Measurements from ENCODE around the gene EMCN. TPM values are rescaled to one million over a fixed set of nuclear protein-coding genes. Genes with fewer than 3 reads are reported as not detected.

The EMCN gene
- total and polyA plus RNA-seq, 2 of the 8 experiments (the other 6 are each of a cell fraction or from before 2014, with no cell fraction given) = not detected

DNA sequence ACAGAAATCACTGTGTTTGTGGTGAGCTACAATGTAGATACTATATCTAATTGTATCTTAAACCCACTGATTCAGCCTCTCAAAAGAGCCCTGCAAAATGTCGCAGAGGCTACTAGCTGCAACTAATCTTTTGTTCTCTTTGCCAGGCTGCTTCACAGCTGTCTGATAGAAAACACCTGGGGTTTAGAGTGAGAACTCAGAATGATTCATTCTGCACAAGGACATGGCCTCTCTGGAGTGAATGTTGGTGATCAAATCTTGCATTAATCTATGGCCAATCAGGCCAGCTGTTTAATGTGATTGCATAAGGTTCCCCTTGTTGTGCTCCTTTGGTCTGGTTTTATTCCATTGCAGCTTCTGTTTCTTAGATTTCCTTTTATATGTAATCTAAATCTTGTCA, 100.3 kb downstream of the EMCN start (continued):
- TF ChIP-seq, protein P1, sequence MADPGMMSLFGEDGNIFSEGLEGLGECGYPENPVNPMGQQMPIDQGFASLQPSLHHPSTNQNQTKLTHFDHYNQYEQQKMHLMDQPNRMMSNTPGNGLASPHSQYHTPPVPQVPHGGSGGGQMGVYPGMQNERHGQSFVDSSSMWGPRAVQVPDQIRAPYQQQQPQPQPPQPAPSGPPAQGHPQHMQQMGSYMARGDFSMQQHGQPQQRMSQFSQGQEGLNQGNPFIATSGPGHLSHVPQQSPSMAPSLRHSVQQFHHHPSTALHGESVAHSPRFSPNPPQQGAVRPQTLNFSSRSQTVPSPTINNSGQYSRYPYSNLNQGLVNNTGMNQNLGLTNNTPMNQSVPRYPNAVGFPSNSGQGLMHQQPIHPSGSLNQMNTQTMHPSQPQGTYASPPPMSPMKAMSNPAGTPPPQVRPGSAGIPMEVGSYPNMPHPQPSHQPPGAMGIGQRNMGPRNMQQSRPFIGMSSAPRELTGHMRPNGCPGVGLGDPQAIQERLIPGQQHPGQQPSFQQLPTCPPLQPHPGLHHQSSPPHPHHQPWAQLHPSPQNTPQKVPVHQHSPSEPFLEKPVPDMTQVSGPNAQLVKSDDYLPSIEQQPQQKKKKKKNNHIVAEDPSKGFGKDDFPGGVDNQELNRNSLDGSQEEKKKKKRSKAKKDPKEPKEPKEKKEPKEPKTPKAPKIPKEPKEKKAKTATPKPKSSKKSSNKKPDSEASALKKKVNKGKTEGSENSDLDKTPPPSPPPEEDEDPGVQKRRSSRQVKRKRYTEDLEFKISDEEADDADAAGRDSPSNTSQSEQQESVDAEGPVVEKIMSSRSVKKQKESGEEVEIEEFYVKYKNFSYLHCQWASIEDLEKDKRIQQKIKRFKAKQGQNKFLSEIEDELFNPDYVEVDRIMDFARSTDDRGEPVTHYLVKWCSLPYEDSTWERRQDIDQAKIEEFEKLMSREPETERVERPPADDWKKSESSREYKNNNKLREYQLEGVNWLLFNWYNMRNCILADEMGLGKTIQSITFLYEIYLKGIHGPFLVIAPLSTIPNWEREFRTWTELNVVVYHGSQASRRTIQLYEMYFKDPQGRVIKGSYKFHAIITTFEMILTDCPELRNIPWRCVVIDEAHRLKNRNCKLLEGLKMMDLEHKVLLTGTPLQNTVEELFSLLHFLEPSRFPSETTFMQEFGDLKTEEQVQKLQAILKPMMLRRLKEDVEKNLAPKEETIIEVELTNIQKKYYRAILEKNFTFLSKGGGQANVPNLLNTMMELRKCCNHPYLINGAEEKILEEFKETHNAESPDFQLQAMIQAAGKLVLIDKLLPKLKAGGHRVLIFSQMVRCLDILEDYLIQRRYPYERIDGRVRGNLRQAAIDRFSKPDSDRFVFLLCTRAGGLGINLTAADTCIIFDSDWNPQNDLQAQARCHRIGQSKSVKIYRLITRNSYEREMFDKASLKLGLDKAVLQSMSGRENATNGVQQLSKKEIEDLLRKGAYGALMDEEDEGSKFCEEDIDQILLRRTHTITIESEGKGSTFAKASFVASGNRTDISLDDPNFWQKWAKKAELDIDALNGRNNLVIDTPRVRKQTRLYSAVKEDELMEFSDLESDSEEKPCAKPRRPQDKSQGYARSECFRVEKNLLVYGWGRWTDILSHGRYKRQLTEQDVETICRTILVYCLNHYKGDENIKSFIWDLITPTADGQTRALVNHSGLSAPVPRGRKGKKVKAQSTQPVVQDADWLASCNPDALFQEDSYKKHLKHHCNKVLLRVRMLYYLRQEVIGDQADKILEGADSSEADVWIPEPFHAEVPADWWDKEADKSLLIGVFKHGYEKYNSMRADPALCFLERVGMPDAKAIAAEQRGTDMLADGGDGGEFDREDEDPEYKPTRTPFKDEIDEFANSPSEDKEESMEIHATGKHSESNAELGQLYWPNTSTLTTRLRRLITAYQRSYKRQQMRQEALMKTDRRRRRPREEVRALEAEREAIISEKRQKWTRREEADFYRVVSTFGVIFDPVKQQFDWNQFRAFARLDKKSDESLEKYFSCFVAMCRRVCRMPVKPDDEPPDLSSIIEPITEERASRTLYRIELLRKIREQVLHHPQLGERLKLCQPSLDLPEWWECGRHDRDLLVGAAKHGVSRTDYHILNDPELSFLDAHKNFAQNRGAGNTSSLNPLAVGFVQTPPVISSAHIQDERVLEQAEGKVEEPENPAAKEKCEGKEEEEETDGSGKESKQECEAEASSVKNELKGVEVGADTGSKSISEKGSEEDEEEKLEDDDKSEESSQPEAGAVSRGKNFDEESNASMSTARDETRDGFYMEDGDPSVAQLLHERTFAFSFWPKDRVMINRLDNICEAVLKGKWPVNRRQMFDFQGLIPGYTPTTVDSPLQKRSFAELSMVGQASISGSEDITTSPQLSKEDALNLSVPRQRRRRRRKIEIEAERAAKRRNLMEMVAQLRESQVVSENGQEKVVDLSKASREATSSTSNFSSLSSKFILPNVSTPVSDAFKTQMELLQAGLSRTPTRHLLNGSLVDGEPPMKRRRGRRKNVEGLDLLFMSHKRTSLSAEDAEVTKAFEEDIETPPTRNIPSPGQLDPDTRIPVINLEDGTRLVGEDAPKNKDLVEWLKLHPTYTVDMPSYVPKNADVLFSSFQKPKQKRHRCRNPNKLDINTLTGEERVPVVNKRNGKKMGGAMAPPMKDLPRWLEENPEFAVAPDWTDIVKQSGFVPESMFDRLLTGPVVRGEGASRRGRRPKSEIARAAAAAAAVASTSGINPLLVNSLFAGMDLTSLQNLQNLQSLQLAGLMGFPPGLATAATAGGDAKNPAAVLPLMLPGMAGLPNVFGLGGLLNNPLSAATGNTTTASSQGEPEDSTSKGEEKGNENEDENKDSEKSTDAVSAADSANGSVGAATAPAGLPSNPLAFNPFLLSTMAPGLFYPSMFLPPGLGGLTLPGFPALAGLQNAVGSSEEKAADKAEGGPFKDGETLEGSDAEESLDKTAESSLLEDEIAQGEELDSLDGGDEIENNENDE (IDR thresholded peaks at IDR 0.05; ENCODE audit: insufficient replicate concordance, low read length) = no peak
- TF ChIP-seq FOSL1 (IDR thresholded peaks at IDR 0.05; ENCODE audit: insufficient read depth, low read depth, low read length) (no peak), SIN3A (conservative IDR thresholded peaks at IDR 0.05 in 1 of 2, IDR thresholded peaks at IDR 0.05 in 1 of 2; ENCODE audit: low read depth in 1 of 2, low read length in 2 of 2) (no peak), JUN (IDR thresholded peaks at IDR 0.05; ENCODE audit: low read depth, low read length) (no peak), RNF2 (IDR thresholded peaks at IDR 0.05; ENCODE audit: borderline replicate concordance, low read depth, low read length, missing control alignments, poor library complexity, severe bottlenecking) (no peak)
